ENCODE measurements around the gene TAF12. TPM values are rescaled to one million over a fixed set of nuclear protein-coding genes. Genes with fewer than 3 reads are reported as not detected.
A peak's percentile ranks its signal among the peaks of the same experiment; 100 is the strongest.

The TAF12 gene
- total RNA-seq, 1 donor from 2014 or later = 17.1 TPM

DNA sequence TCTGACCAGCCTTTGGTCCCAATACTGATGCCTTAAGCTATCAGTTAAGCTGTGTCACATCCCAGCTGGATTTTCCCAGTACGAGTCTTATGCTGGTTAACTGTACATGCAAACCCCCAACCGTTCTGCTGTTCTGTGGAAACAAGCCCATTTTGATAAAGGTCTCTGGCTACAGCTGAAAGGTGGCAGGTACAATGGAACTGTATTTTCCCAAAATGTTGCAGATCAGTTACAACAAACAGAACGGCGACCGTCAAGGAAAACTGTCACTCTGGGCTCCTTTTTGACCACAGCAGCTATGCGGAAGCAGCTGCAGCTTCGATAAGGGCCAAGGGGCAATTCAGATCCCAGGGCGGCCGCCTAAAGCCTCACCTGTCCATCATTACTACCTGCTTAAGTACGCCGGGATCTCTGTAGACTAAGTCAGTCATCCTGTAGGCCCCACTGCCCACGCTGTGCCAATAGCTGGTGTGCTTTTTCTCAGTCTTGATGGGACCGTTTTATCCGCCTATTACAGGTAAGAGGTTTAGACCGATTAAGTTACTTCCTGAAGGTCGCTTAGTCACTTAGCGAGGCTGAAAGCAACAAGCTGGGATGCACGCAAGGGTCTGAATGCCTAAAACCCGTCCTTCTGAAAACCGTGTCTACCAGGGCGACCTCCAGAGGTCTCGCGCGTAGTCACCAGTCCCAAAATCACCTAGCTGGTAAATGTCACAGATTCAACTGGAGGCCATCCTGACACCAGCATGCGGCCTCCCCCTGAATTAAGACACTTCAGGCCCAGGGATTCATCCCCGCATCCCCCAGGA is 61.9 kb downstream of the TAF12 start:
- DNase-seq (no peak), ATAC-seq (ENCODE audit: low read depth) (peak; percentile 17)
- TF ChIP-seq, protein P1, sequence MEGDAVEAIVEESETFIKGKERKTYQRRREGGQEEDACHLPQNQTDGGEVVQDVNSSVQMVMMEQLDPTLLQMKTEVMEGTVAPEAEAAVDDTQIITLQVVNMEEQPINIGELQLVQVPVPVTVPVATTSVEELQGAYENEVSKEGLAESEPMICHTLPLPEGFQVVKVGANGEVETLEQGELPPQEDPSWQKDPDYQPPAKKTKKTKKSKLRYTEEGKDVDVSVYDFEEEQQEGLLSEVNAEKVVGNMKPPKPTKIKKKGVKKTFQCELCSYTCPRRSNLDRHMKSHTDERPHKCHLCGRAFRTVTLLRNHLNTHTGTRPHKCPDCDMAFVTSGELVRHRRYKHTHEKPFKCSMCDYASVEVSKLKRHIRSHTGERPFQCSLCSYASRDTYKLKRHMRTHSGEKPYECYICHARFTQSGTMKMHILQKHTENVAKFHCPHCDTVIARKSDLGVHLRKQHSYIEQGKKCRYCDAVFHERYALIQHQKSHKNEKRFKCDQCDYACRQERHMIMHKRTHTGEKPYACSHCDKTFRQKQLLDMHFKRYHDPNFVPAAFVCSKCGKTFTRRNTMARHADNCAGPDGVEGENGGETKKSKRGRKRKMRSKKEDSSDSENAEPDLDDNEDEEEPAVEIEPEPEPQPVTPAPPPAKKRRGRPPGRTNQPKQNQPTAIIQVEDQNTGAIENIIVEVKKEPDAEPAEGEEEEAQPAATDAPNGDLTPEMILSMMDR (IDR thresholded peaks at IDR 0.05) = no peak
- H3K4me3 Mint-ChIP-seq = peak overlapping the region; percentile 96
- CTCF ChIA-PET = interaction anchor here (0.5 to 2.2 kb wide), 12 partner anchors 19 to 333 kb away, joined by 3 to 10 read pairs (median 4); partner anchors contain the start of genes PHACTR4, RNU11, TAF12 and TRNAU1AP
- peaks cover 42% of the 10 kb centered on the region for H3K4me1 Mint-ChIP-seq
- peaks cover 51% of the 10 kb centered on the region for H3K36me3 Mint-ChIP-seq (ENCODE audit: low read depth)
- H3K27ac Mint-ChIP-seq = peak overlapping the region; percentile 91
- H3K9me3 Mint-ChIP-seq = no peaks in the 10 kb centered on the region
- H3K27me3 Mint-ChIP-seq = no peaks in the 10 kb centered on the region
- POLR2A ChIA-PET = interaction anchor here (0.5 to 9.4 kb wide), 53 partner anchors 9 to 1680 kb away, joined by 3 to 221 read pairs (median 6); partner anchors contain the start of genes ATP5IF1, EYA3, GMEB1 and GPATCH3
- intact Hi-C loops (cut with micrococcal nuclease) = loop anchor here (1.0 to 5.0 kb wide), 9 partner anchors 28 to 601 kb away; partner anchors contain the start of genes RCC1, RNU11, SRSF4 and TAF12

DNA sequence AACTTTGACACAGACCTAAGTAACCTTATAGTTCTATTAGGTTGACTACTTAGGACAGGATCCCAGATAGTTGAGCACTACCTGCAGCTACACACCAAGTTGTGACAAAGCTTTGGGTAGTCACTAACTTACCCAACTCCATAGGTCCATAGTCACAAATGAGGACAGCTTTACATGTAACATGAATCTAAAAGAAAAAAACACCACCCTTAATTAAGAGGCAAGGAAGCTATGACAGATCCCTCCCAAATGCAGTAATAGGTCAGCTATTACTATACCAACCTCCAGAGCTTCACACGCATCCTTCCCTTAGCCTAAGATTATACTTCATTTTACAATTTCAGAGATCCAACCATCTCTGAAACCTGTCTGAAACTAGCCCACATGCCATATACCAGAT is 63.5 kb downstream of the TAF12 start:
- Mint-ChIP-seq H3K4me1 (peaks cover 41% of the 10 kb centered on the region), H3K9me3 (no peaks in the 10 kb centered on the region), H3K27me3 (no peaks in the 10 kb centered on the region), H3K4me3 (peak overlapping the region; percentile 96), H3K27ac (peak overlapping the region; percentile 66), H3K36me3 (ENCODE audit: low read depth) (peaks cover 61% of the 10 kb centered on the region)
- ChIA-PET CTCF (interaction anchor here (1.5 to 1.9 kb wide), 2 partner anchors 24 to 61 kb away, joined by 6 to 9 read pairs; no protein-coding TSS in a partner anchor), POLR2A (interaction anchor here (0.6 to 9.4 kb wide), 18 partner anchors 10 to 544 kb away, joined by 3 to 221 read pairs (median 6); partner anchors contain the start of genes MED18, RCC1, RNU11 and TAF12)
- TF ChIP-seq, protein P1 (IDR thresholded peaks at IDR 0.05) = no peak
- ATAC-seq (ENCODE audit: low read depth) (no peak), DNase-seq (no peak)
- intact Hi-C loops (cut with micrococcal nuclease) = no loop called here

DNA sequence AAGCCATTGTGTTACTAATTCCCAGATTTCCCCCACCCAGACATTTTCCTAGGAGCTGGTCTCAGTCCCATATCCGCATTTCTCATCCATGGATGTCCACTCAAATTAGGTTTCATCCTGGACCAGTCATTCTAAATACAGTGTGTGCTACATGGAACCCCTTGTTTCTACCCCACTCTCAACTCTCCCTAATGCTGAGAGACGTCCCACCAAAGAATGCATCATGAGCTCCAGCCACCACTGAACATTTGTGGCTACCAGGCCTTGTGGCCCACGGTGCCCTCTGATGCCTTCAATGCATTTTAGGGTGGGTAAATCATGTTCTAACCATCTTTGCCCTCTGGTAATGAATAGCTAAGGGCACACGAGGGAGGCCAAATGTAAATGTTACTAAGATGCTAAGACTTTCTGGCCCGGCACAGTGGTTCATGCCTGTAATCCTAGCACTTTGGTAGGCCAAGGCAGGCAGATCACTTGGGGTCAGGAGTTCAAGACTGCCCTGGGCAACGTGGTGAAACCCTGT is 64.1 kb downstream of the TAF12 start:
- ChIA-PET CTCF (interaction anchor here (1.5 to 1.9 kb wide), 2 partner anchors 24 to 60 kb away, joined by 6 to 9 read pairs; no protein-coding TSS in a partner anchor), POLR2A (interaction anchor here (0.6 to 9.4 kb wide), 15 partner anchors 10 to 358 kb away, joined by 3 to 221 read pairs (median 6); partner anchors contain the start of genes MED18, RCC1, RNU11 and TAF12)
- Mint-ChIP-seq H3K9me3 (no peaks in the 10 kb centered on the region), H3K36me3 (ENCODE audit: low read depth) (peaks cover 61% of the 10 kb centered on the region), H3K27ac (peak overlapping the region; percentile 51), H3K4me3 (peak overlapping the region; percentile 32), H3K4me1 (peaks cover 41% of the 10 kb centered on the region), H3K27me3 (no peaks in the 10 kb centered on the region)
- intact Hi-C loops (cut with micrococcal nuclease) = no loop called here
- DNase-seq (no peak), ATAC-seq (ENCODE audit: low read depth) (no peak)
- TF ChIP-seq, protein P1 (IDR thresholded peaks at IDR 0.05) = no peak

DNA sequence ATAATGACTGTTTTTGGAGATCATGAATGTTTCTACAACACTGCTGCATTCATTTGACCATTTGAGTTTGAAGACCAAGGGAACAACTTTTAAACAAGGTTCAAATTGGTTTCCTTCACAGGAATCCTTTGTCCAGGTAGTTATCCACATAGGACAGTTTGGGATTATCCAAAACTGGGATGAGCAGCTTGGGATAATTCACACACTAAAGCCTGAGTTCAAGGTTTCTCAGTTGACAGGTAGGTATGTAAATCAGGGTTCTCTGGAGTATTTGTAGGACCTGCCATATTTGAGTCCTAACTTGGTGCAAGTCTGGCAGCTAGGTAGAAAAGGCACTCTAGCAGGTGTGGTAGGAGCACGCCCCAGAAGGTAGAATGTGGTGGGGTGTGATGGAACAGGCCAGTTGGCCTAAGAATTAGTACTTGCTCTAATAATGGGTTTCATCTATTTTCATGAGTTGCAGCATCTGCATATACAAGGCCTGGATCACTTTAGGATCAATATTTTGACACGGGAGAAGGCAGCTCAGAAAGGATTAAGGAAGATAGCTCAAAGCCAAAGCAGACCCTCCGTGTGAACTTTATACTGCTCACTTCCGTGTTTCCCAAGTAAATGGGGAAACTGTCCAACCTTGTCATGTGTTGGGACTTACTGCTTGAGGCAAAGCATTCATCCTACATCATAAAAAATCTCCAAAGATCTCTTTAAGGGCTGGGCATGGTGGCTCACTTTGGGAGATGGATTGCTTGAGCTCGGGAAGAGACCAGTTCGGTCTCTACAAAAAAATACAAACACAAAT is 64.9 kb downstream of the TAF12 start:
- TF ChIP-seq, protein P1 (IDR thresholded peaks at IDR 0.05) = no peak
- no peaks in the 10 kb centered on the region for H3K9me3 Mint-ChIP-seq
- ChIA-PET CTCF (no interaction called here), POLR2A (interaction anchor here (0.6 to 9.4 kb wide), 8 partner anchors 23 to 332 kb away, joined by 3 to 221 read pairs (median 7); partner anchors contain the start of genes MED18, RCC1, TAF12 and TRNAU1AP)
- H3K4me3 Mint-ChIP-seq = no peak overlapping the region
- H3K4me1 Mint-ChIP-seq = peaks cover 39% of the 10 kb centered on the region
- no peak for ATAC-seq (ENCODE audit: low read depth)
- intact Hi-C loops (cut with micrococcal nuclease) = no loop called here
- peak overlapping the region; percentile 18 for H3K27ac Mint-ChIP-seq
- H3K27me3 Mint-ChIP-seq = no peaks in the 10 kb centered on the region
- DNase-seq = no peak
- peaks cover 67% of the 10 kb centered on the region for H3K36me3 Mint-ChIP-seq (ENCODE audit: low read depth)

Measured in activated B cell treated with CpG ODN at 0.5 μM for 24 hours (primary cell).